ENCODE results near the gene KIZ.

Gene KIZ

GRCh38 chr20:21234324-21234723, 108.4 kb downstream of the KIZ start:
- DNase-seq (ENCODE audit: low spot score): no peak
- TF ChIP-seq CTCF (IDR thresholded peaks at IDR 0.05; ENCODE audit: extremely low read depth, insufficient read depth, missing control alignments): no peak
- in situ Hi-C loops (cut with MboI; ENCODE audit: low pct_unique_long_range_greater_than_20kb, low sequenced_read_pairs, unreplicated experiment): loop anchor here (5.0 to 25.0 kb wide), 2 partner anchors 268 to 372 kb away; no protein-coding TSS in a partner anchor

- TF ChIP-seq CTCF (IDR thresholded peaks at IDR 0.05; ENCODE audit: extremely low read depth, insufficient read depth, missing control alignments): no peak
- in situ Hi-C loops (cut with MboI; ENCODE audit: low pct_unique_long_range_greater_than_20kb, low sequenced_read_pairs, unreplicated experiment): loop anchor here (5.0 to 25.0 kb wide), 2 partner anchors 267 to 373 kb away; no protein-coding TSS in a partner anchor
- no peak for DNase-seq (ENCODE audit: low spot score)
These were observed 109.1 kb downstream of the KIZ start for GRCh38 chr20:21234806-21235483.

GRCh38 chr20:21235484-21236445, 109.9 kb downstream of the KIZ start:
- in situ Hi-C loops (cut with MboI; ENCODE audit: low pct_unique_long_range_greater_than_20kb, low sequenced_read_pairs, unreplicated experiment): loop anchor here (25.0 kb wide), 1 partner anchor 373 kb away; no protein-coding TSS in a partner anchor
- peak; percentile 96 for TF ChIP-seq CTCF (IDR thresholded peaks at IDR 0.05; ENCODE audit: extremely low read depth, insufficient read depth, missing control alignments)
- DNase-seq (ENCODE audit: low spot score): peak; percentile 62

- no peak for TF ChIP-seq CTCF (IDR thresholded peaks at IDR 0.05; ENCODE audit: extremely low read depth, insufficient read depth, missing control alignments)
- no peak for DNase-seq (ENCODE audit: low spot score)
- in situ Hi-C loops (cut with MboI; ENCODE audit: low pct_unique_long_range_greater_than_20kb, low sequenced_read_pairs, unreplicated experiment): loop anchor here (25.0 kb wide), 1 partner anchor 376 kb away; no protein-coding TSS in a partner anchor
These were observed 112.3 kb downstream of the KIZ start for GRCh38 chr20:21237956-21238799.

GRCh38 chr20:21238818-21239536, 113.1 kb downstream of the KIZ start:
- no peak for TF ChIP-seq CTCF (IDR thresholded peaks at IDR 0.05; ENCODE audit: extremely low read depth, insufficient read depth, missing control alignments)
- in situ Hi-C loops (cut with MboI; ENCODE audit: low pct_unique_long_range_greater_than_20kb, low sequenced_read_pairs, unreplicated experiment): loop anchor here (25.0 kb wide), 1 partner anchor 377 kb away; no protein-coding TSS in a partner anchor
- DNase-seq (ENCODE audit: low spot score): no peak

All from GM13977 (cell line).